ENCODE measurements around the gene BLACAT1. TPM values are rescaled to one million over a fixed set of nuclear protein-coding genes. Genes with fewer than 3 reads are reported as not detected.

BLACAT1 gene
- total and polyA plus RNA-seq, 2 of the 4 experiments (the other 2 are of a cell fraction) = under 0.01 to 0.05 TPM

- H3K9me3 ChIP-seq (ENCODE audit: control insufficient read depth, insufficient read depth, low read length) = no peaks in the 10 kb centered on the region
- no peak overlapping the region for H3K23ac ChIP-seq (ENCODE audit: low read depth, low read length)
- H2BK15ac ChIP-seq (ENCODE audit: low read depth, low read length) = no peak overlapping the region
- H2BK20ac ChIP-seq (ENCODE audit: low read depth, low read length) = no peak overlapping the region
- H4K5ac ChIP-seq (ENCODE audit: low read depth, low read length) = no peak overlapping the region
- H3K4me1 ChIP-seq (ENCODE audit: control insufficient read depth, insufficient read depth, low read length) = no peaks in the 10 kb centered on the region
- dilution Hi-C loops (cut with HindIII; ENCODE audit: low sequenced_read_pairs, unreplicated experiment) = no loop called here
- intact Hi-C loops (cut with micrococcal nuclease) = no loop called here
- H3K4me3 ChIP-seq (ENCODE audit: insufficient read depth, low read depth, low read length) = no peak overlapping the region
- in situ Hi-C loops (cut with MboI; ENCODE audit: low sequenced_read_pairs) = no loop called here
- no peak overlapping the region for H2BK5ac ChIP-seq (ENCODE audit: low read depth, low read length, poor library complexity, severe bottlenecking)
- no peak overlapping the region for H3K9ac ChIP-seq (ENCODE audit: low read depth, low read length)
- H4K8ac ChIP-seq (ENCODE audit: low read depth in 2 of 2, low read length in 2 of 2) = no peak overlapping the region
- no peak overlapping the region for H2AFZ ChIP-seq (replicated peaks; ENCODE audit: low read length, poor library complexity)
- no peak overlapping the region for H3K18ac ChIP-seq (ENCODE audit: low read depth, low read length)
- H3K14ac ChIP-seq (replicated peaks; ENCODE audit: low read depth, low read length) = no peak overlapping the region
- H3K4ac ChIP-seq (ENCODE audit: low read depth, low read length) = no peak overlapping the region
- DNase-seq (peak; percentile 65), ATAC-seq (ENCODE audit: low read depth) (peak; percentile 84)
- POLR2A ChIA-PET (ENCODE audit: unreplicated experiment) = no interaction called here
- no peak overlapping the region for H3K4me2 ChIP-seq (ENCODE audit: low read depth, low read length)
- no peak overlapping the region for H2BK120ac ChIP-seq (ENCODE audit: low read depth, low read length)
- no peak overlapping the region for H2AK5ac ChIP-seq (ENCODE audit: low read depth, low read length)
- H3K56ac ChIP-seq (ENCODE audit: extremely low read depth, insufficient read depth, low read length) = no peak overlapping the region
- no peaks in the 10 kb centered on the region for H3K79me1 ChIP-seq (ENCODE audit: low read depth in 1 of 2, low read length in 2 of 2)
- CTCF ChIA-PET = interaction anchor here (0.8 to 1.2 kb wide), 4 partner anchors 12 to 84 kb away, joined by 3 to 5 read pairs (median 4); no protein-coding TSS in a partner anchor
- H2AK9ac ChIP-seq (replicated peaks; ENCODE audit: low read depth, low read length, poor library complexity) = no peak overlapping the region
- no TSS peak for BruUV-seq (replicated peaks)
- no peak overlapping the region for H3K27ac ChIP-seq (ENCODE audit: insufficient read depth, low read length)
- 49% methylated on average over 5 of the region's 13 CpGs; no CpG with 5 or more reads in 1 of the 2 experiments for WGBS, 2 experiments (ENCODE audit: extremely low coverage in 2 of 2, insufficient read length in 1 of 2)
- H3K9me1 ChIP-seq (ENCODE audit: insufficient read depth, low read length) = no peaks in the 10 kb centered on the region
- no peaks in the 10 kb centered on the region for H4K20me1 ChIP-seq (ENCODE audit: insufficient read depth, low read length)
- peaks cover 75% of the 10 kb centered on the region for H3K27me3 ChIP-seq (ENCODE audit: control insufficient read depth, insufficient read depth, low read length)
- no peak overlapping the region for H4K91ac ChIP-seq (ENCODE audit: insufficient read depth, low read depth, low read length)
- no peaks in the 10 kb centered on the region for H3K36me3 ChIP-seq (ENCODE audit: control insufficient read depth, insufficient read depth, low read length)
- TF ChIP-seq RFX5 (IDR thresholded peaks at IDR 0.05; ENCODE audit: low read depth, low read length) (no peak), MXI1 (IDR thresholded peaks at IDR 0.05; ENCODE audit: borderline replicate concordance, low read depth, low read length) (no peak), SMC3 (IDR thresholded peaks at IDR 0.05; ENCODE audit: low read depth, low read length) (no peak), FOS (IDR thresholded peaks at IDR 0.05; ENCODE audit: low read depth, low read length) (no peak), MAZ (IDR thresholded peaks at IDR 0.05; ENCODE audit: borderline replicate concordance, low read depth, low read length) (peak; percentile 32; the same call in 1 of the 2 replicates), POLR2A (IDR thresholded peaks at IDR 0.05; ENCODE audit: low read depth, low read length) (no peak), CHD1 (IDR thresholded peaks at IDR 0.05; ENCODE audit: low read depth, low read length) (no peak), NFE2L2 (IDR thresholded peaks at IDR 0.05; ENCODE audit: low read depth, low read length) (no peak), RAD21 (IDR thresholded peaks at IDR 0.05; ENCODE audit: low read length) (peak; percentile 26), MAFK (IDR thresholded peaks at IDR 0.05; ENCODE audit: low read depth, low read length) (no peak), CEBPB (IDR thresholded peaks at IDR 0.05; ENCODE audit: low read depth, low read length) (no peak), BHLHE40 (IDR thresholded peaks at IDR 0.05; ENCODE audit: low read depth, low read length) (no peak)
- TF ChIP-seq, protein P1, sequence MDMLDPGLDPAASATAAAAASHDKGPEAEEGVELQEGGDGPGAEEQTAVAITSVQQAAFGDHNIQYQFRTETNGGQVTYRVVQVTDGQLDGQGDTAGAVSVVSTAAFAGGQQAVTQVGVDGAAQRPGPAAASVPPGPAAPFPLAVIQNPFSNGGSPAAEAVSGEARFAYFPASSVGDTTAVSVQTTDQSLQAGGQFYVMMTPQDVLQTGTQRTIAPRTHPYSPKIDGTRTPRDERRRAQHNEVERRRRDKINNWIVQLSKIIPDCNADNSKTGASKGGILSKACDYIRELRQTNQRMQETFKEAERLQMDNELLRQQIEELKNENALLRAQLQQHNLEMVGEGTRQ (IDR thresholded peaks at IDR 0.05; ENCODE audit: low read depth, low read length) = no peak
- TF ChIP-seq, protein P2, sequence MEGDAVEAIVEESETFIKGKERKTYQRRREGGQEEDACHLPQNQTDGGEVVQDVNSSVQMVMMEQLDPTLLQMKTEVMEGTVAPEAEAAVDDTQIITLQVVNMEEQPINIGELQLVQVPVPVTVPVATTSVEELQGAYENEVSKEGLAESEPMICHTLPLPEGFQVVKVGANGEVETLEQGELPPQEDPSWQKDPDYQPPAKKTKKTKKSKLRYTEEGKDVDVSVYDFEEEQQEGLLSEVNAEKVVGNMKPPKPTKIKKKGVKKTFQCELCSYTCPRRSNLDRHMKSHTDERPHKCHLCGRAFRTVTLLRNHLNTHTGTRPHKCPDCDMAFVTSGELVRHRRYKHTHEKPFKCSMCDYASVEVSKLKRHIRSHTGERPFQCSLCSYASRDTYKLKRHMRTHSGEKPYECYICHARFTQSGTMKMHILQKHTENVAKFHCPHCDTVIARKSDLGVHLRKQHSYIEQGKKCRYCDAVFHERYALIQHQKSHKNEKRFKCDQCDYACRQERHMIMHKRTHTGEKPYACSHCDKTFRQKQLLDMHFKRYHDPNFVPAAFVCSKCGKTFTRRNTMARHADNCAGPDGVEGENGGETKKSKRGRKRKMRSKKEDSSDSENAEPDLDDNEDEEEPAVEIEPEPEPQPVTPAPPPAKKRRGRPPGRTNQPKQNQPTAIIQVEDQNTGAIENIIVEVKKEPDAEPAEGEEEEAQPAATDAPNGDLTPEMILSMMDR (conservative IDR thresholded peaks at IDR 0.05; ENCODE audit: low read depth, low read length) = peak; percentile 52
Observed at GRCh38 chr1:205438213-205439158, 17.4 kb downstream of the BLACAT1 start.

Measured in IMR-90 (cell line).